ENCODE data around the gene PACRG. TPM values are rescaled to one million over a fixed set of nuclear protein-coding genes. Genes with fewer than 3 reads are reported as not detected.

Gene PACRG
- total RNA-seq, 1 donor from 2014 or later = 1.2 TPM

DNA sequence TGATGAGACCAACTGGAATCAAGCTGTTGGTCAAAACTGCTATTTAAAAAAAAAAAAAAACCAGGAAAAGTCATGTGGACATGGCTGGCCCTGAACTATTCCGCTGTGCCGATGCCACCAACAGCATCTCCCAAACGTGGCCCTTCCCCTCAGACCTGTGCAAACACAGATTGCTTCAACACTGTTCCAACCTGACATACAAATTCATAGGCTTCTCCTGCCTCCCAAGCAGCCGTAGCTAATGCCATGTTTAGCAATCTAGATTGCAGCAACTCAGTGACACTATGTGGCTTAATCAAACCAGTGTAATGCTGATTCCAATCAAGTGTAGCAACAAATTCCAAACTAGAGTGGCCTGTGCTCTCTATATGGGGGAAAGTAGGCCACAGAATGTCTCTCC lies 16.4 kb upstream of the PACRG start:
- Mint-ChIP-seq H3K27ac (ENCODE audit: unreplicated experiment) (no peak overlapping the region), H3K4me3 (ENCODE audit: unreplicated experiment) (no peak overlapping the region), H3K9me3 (ENCODE audit: unreplicated experiment) (no peaks in the 10 kb centered on the region), H3K36me3 (ENCODE audit: unreplicated experiment) (peaks cover 3% of the 10 kb centered on the region), H3K4me1 (ENCODE audit: unreplicated experiment) (no peaks in the 10 kb centered on the region), H3K27me3 (ENCODE audit: unreplicated experiment) (no peaks in the 10 kb centered on the region)
- TF ChIP-seq, protein P1, sequence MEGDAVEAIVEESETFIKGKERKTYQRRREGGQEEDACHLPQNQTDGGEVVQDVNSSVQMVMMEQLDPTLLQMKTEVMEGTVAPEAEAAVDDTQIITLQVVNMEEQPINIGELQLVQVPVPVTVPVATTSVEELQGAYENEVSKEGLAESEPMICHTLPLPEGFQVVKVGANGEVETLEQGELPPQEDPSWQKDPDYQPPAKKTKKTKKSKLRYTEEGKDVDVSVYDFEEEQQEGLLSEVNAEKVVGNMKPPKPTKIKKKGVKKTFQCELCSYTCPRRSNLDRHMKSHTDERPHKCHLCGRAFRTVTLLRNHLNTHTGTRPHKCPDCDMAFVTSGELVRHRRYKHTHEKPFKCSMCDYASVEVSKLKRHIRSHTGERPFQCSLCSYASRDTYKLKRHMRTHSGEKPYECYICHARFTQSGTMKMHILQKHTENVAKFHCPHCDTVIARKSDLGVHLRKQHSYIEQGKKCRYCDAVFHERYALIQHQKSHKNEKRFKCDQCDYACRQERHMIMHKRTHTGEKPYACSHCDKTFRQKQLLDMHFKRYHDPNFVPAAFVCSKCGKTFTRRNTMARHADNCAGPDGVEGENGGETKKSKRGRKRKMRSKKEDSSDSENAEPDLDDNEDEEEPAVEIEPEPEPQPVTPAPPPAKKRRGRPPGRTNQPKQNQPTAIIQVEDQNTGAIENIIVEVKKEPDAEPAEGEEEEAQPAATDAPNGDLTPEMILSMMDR (IDR thresholded peaks at IDR 0.05) = no peak
- no peak for DNase-seq (ENCODE audit: extremely low spot score, unreplicated experiment)

DNA sequence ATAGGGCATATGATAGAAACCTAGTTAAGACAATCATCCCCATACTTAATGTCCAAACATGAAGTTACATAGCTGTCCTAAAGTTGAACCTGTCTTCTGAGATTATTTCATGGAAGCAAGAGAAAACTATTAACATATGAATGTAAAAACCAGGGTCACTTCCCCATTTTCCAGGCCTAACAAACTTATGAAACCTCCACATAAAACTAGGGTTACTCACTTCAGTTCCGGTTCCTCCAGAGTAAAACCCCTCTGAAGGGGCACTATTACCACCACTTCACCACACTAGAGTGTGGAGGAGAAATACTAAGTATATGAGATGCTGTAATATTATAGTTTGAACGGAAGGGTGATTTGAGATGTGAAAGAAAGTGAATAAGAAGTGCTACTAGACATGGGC lies 15.1 kb upstream of the PACRG start:
- H3K27me3 Mint-ChIP-seq (ENCODE audit: unreplicated experiment) = no peaks in the 10 kb centered on the region
- H3K9me3 Mint-ChIP-seq (ENCODE audit: unreplicated experiment) = no peaks in the 10 kb centered on the region
- H3K36me3 Mint-ChIP-seq (ENCODE audit: unreplicated experiment) = peaks cover 3% of the 10 kb centered on the region
- no peak overlapping the region for H3K27ac Mint-ChIP-seq (ENCODE audit: unreplicated experiment)
- no peak for DNase-seq (ENCODE audit: extremely low spot score, unreplicated experiment)
- H3K4me3 Mint-ChIP-seq (ENCODE audit: unreplicated experiment) = no peak overlapping the region
- no peaks in the 10 kb centered on the region for H3K4me1 Mint-ChIP-seq (ENCODE audit: unreplicated experiment)
- TF ChIP-seq, protein P1 (IDR thresholded peaks at IDR 0.05) = no peak

DNA sequence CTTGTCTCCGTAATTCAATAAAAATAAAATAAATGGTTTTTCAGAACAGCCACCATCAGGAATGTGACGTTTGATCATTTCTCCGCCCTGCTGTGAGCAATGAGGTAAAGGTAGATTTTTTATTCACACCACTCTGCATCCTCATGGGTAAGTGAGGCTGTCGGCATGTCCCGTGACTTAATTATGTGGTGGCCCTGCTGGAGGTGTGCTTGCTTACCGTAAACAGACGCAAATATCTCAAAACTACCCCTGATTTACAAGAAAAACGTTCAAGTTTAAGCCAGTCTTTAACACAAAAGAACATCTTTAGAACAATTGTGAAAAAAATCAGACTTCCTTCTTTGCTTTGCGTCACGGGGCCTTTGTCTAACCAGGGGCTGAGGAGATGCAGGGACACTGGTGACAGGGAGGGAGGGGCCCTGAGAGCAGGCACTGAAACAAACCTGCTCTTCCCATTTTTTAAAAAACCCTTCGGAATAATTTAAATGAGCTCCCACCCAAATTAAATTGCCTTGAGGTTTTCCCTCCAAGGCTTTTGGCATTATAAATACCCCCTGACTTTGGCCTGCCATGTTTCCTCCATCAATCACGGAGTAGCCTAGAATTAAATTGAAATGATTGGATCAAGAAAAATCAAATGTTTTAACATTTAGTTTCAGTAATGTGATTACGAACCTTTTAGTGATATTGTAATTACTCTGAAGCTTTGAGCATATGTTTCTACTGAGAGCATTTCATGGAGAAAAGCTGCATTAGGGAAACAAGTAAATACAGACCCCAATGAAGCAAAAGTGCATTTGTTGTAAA lies 13.6 kb upstream of the PACRG start:
- TF ChIP-seq, protein P1 (IDR thresholded peaks at IDR 0.05) = no peak
- Mint-ChIP-seq H3K9me3 (ENCODE audit: unreplicated experiment) (peaks cover 3% of the 10 kb centered on the region), H3K36me3 (ENCODE audit: unreplicated experiment) (peaks cover 3% of the 10 kb centered on the region), H3K4me1 (ENCODE audit: unreplicated experiment) (peaks cover 3% of the 10 kb centered on the region), H3K27me3 (ENCODE audit: unreplicated experiment) (no peaks in the 10 kb centered on the region), H3K4me3 (ENCODE audit: unreplicated experiment) (no peak overlapping the region), H3K27ac (ENCODE audit: unreplicated experiment) (no peak overlapping the region)
- DNase-seq (ENCODE audit: extremely low spot score, unreplicated experiment) = no peak

DNA sequence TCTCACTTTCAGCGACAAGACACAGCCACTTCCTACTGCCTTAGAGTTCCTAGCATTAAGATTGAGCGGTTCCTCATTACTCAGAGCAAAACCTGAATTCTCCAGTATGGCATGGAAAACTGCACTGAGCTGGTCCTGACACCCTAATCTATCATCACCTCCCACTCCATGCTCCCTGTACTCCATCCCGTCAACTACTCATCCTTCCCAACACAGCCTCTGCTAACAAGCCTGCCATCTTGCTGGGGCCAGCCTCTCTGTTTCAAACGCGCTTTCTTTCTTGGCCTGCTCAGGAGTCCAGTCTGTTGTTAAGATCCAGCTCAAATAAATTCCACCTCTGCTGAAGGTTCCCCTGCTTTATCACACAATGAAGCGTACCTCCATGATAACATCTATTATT lies 12.2 kb upstream of the PACRG start:
- DNase-seq (ENCODE audit: extremely low spot score, unreplicated experiment) = no peak
- no peak overlapping the region for H3K4me3 Mint-ChIP-seq (ENCODE audit: unreplicated experiment)
- peaks cover 3% of the 10 kb centered on the region for H3K36me3 Mint-ChIP-seq (ENCODE audit: unreplicated experiment)
- peaks cover 3% of the 10 kb centered on the region for H3K9me3 Mint-ChIP-seq (ENCODE audit: unreplicated experiment)
- H3K4me1 Mint-ChIP-seq (ENCODE audit: unreplicated experiment) = peaks cover 4% of the 10 kb centered on the region
- no peak overlapping the region for H3K27ac Mint-ChIP-seq (ENCODE audit: unreplicated experiment)
- H3K27me3 Mint-ChIP-seq (ENCODE audit: unreplicated experiment) = no peaks in the 10 kb centered on the region
- TF ChIP-seq, protein P1 (IDR thresholded peaks at IDR 0.05) = no peak

DNA sequence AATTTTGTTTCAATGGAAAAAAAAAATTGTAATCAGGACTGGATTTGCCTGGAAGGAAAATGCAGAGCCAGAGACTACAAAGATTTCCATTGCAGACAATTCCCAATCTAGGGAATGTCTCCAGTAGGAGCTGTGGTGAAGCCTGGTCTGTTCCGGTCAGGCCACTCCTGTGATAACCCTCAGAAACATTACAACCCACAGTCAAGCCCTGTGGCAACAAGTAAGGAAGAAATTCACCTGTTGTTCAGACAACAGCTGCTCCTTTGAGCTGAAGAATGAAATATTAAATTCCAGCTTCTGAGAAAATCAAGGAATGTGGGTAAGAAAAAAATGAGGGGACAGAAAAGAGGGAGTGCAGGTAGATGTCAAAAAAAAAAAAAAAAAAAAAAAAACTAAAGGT lies 8.2 kb upstream of the PACRG start:
- Mint-ChIP-seq H3K4me3 (ENCODE audit: unreplicated experiment) (no peak overlapping the region), H3K27ac (ENCODE audit: unreplicated experiment) (no peak overlapping the region), H3K4me1 (ENCODE audit: unreplicated experiment) (peaks cover 6% of the 10 kb centered on the region), H3K9me3 (ENCODE audit: unreplicated experiment) (peaks cover 3% of the 10 kb centered on the region), H3K36me3 (ENCODE audit: unreplicated experiment) (no peaks in the 10 kb centered on the region), H3K27me3 (ENCODE audit: unreplicated experiment) (no peaks in the 10 kb centered on the region)
- TF ChIP-seq, protein P1 (IDR thresholded peaks at IDR 0.05) = no peak
- DNase-seq (ENCODE audit: extremely low spot score, unreplicated experiment) = no peak

All from osteocyte (in vitro differentiated cells).